ENCODE results near the gene DNAI1.
"Not testable (repeated sequence)": the region's sequence is repeated elsewhere in the genome, so short reads cannot be mapped to it uniquely, and the experiment has no call there.

The DNAI1 gene

DNA sequence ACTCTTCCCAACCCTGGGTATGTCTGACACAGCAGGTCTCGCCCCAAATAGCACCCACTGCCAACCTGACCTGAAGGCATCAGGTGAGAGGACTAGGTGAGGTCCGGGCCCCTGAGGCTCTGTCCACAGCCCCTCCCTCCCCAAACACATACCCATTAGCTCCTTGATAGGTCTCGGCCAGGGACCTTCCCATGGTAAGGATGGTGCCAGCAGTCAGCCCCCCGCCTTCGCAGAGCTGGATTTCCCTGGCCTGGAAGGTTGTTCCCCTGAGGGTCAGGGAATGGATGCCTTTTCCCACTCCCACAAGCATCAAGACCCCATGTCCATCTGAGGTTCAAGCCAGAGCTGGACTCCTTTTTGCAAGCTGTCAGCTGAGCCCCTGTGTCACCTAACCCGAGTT lies 61.5 kb downstream of the DNAI1 start:
- no peak overlapping the region for H3K27ac Mint-ChIP-seq
- H3K27me3 Mint-ChIP-seq (ENCODE audit: low read depth): peaks cover 37% of the 10 kb centered on the region
- H3K4me3 Mint-ChIP-seq: no peak overlapping the region
- no peaks in the 10 kb centered on the region for H3K36me3 Mint-ChIP-seq (ENCODE audit: low read depth)
- H3K4me1 Mint-ChIP-seq (ENCODE audit: low read depth): peaks cover 4% of the 10 kb centered on the region
- no peaks in the 10 kb centered on the region for H3K9me3 Mint-ChIP-seq

DNA sequence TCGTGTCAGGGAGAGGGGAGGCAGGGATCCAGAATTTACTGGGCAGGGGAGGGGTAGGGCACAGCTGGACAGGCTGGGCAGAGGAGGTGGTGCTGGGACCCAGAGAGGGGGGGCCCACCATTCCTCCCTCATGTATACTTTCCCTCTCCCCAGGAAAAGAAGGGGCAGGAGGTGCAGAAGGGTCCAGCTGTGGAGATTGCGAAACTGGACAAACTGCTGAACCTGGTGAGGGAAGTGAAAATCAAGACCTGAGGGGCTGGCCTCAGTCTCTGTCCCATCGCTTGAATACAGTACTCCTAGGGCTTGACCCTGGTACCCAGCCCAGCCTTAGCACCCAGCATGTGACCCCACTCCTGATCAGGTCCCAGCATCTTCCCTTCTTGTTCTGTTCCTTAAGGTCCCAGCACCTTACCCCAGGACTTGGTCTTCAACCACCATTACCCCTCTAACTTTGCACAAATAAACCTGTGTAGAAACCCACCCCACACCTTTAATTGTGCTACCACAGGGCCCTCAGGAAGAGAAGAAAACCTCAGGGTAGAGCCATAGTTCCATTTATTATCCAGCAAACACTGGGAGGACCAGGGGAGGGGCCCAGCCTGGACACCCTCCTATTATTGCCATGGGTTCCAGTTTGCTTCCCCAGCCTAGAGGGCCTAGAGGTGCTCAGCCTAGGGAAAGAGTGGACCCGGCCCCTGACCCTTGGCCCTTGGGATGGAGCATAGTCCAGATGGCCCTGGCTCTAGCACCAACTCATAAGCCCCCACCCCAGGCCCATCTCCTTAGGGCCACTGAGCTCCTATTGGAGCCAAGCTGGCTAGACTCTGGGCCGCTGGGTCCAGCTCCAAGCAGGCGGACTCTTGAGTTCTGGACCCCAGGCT lies 62.1 kb downstream of the DNAI1 start:
- Mint-ChIP-seq H3K9me3 (no peaks in the 10 kb centered on the region), H3K36me3 (ENCODE audit: low read depth) (no peaks in the 10 kb centered on the region), H3K4me1 (ENCODE audit: low read depth) (peaks cover 4% of the 10 kb centered on the region), H3K27ac (no peak overlapping the region), H3K27me3 (ENCODE audit: low read depth) (peaks cover 41% of the 10 kb centered on the region), H3K4me3 (no peak overlapping the region)

DNA sequence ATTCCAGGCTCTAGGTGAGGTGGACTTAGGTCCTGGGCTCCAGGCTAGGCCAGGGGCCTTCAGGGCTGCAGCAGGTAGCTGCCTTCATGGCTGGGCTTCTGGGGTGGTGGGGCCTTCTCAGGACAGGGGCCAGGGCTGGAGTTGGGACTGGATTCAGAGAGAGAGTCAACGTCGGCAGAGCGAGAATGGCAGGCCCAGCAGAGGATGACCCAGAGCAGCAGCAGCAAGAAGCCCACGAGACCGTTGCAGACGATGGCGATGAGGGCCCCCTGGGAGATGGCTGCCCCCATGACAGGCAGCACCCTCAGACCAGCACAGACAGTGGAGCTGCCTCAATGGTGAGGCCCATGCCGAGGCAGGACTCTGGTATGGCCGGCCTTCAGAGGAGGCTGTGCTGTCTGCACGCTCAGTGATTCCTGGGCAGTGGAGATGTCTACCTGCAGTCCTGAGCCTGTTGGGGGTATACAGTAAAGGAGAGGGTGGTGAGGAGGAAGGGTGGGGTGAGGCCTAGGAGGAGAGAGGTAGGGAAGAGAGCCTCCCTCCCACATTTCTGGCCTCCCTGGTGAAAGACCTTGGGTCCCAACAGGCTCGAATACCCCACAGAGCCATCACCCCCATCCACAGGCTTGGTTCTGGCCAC lies 62.9 kb downstream of the DNAI1 start:
- Mint-ChIP-seq H3K36me3 (ENCODE audit: low read depth) (no peaks in the 10 kb centered on the region), H3K4me1 (ENCODE audit: low read depth) (peaks cover 4% of the 10 kb centered on the region), H3K27ac (no peak overlapping the region), H3K27me3 (ENCODE audit: low read depth) (peaks cover 40% of the 10 kb centered on the region), H3K9me3 (no peaks in the 10 kb centered on the region), H3K4me3 (peak overlapping the region; percentile 15)

DNA sequence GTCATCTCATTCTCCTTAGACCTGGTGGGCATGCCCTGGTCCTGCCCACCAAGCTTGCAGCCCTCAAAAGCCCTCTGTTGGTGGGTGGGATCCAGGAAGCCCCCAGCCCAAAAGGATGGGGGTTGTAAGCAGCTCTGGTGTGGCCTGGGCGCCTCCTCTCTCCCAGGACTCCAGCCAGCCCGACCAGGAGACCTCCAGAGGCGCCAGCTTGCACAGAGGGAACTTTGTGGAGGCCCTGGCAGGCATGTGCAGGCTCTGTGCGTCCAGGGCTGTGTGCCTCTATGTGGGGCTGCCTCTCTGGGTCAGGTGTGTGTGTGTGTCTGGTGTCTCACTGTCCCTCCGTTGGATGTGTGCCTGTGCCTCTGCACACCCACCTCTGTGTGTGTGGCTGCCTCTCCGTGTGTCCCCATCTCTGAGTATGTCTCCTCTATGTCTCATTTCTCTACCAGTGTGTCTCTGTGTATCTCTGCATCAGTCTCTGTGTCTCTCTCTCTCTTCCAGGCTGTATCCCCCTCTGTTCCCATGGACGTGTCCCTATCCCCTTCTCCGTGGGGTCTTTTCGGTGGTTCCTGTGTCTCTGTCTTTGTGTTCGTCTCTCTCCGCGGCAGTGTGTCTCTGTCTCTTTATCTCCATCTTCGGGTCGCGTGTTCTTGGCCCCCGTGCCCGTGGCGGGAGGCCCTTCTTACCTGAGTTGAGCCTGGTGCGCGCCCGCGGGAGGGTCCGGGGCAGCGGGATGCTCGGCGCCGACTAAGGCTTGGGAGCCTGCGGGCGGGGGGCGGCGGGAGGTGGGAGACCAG lies 63.7 kb downstream of the DNAI1 start:
- H3K9me3 Mint-ChIP-seq: no peaks in the 10 kb centered on the region
- H3K4me1 Mint-ChIP-seq (ENCODE audit: low read depth): peaks cover 4% of the 10 kb centered on the region
- H3K36me3 Mint-ChIP-seq (ENCODE audit: low read depth): no peaks in the 10 kb centered on the region
- peak overlapping the region; percentile 3 for H3K27ac Mint-ChIP-seq
- peaks cover 40% of the 10 kb centered on the region for H3K27me3 Mint-ChIP-seq (ENCODE audit: low read depth)
- H3K4me3 Mint-ChIP-seq: peak overlapping the region; percentile 70

DNA sequence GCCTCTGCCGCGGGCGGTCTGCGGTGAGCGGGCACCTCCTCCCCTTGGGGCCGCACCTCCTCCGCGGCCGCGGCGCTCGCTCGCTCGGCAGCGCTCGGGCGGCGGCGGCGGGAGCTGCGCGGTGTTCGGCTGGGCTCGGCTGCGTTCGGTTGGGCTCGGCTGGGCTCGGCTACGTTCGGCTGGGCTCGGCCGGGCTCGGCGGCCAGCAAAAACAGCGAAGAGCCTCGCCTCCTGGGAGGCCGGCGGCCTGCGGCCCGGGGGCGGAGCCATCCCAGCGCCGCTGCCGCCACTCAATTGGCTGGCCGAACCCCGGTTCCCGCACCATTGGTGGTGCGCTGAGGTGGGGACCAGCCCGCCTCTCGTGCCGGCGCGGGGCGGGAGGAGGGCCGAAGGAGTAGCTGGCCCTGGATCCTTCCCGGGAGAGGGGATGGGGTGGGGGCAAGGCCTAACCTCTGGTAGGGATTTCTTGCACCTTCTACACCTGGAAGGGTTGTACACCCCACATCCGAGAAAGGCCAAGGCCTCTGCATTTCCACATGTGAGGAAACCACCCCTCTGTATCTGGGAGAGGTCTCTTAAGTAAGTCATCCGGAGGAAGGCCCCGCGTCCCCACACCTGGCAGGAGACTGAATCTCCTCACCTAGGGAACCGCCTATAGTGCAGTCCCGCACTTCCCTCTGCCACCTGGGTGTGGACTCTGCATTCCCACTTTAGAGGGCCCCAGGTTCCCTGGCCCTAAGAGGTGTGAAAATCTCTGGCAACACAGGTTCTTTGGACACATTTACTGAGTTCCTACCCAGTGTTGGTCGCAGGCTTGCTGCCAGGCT lies 64.6 kb downstream of the DNAI1 start, which contains the start of gene ENHO:
ENHO (minus strand) TSS at position 20 of the 827 bp plus-strand sequence. CDS start 1,295 bp downstream, outside the sequence.
- no peaks in the 10 kb centered on the region for H3K9me3 Mint-ChIP-seq
- H3K36me3 Mint-ChIP-seq (ENCODE audit: low read depth): no peaks in the 10 kb centered on the region
- H3K27ac Mint-ChIP-seq: peak within 1 kb of the TSS; percentile 3
- H3K4me1 Mint-ChIP-seq (ENCODE audit: low read depth): peaks cover 4% of the 10 kb centered on the region
- H3K27me3 Mint-ChIP-seq (ENCODE audit: low read depth): peaks cover 40% of the 10 kb centered on the region
- H3K4me3 Mint-ChIP-seq: peak within 1 kb of the TSS; percentile 70

DNA sequence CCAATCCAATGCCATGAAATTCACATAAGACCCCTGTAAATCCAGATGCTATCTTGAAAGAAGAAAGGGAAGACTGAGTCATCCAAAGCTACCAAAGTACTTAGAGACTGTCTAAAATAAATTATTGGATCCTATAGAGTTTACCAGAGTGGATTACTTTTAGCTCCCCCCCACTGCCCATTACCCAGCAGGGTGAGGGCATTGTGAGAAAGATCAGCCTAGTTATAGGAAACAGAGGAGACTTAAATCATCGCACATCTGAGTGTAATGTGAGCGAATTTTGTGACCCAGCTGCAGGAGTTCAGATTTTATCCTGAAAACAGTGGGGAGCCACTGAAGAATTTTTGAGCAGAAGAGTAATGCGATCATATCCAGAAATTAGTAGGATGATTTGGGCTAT lies 65.7 kb downstream of the DNAI1 start:
- Mint-ChIP-seq H3K9me3 (no peaks in the 10 kb centered on the region), H3K36me3 (ENCODE audit: low read depth) (no peaks in the 10 kb centered on the region), H3K27me3 (ENCODE audit: low read depth) (peaks cover 43% of the 10 kb centered on the region), H3K27ac (no peak overlapping the region), H3K4me3 (no peak overlapping the region), H3K4me1 (ENCODE audit: low read depth) (peaks cover 4% of the 10 kb centered on the region)

DNA sequence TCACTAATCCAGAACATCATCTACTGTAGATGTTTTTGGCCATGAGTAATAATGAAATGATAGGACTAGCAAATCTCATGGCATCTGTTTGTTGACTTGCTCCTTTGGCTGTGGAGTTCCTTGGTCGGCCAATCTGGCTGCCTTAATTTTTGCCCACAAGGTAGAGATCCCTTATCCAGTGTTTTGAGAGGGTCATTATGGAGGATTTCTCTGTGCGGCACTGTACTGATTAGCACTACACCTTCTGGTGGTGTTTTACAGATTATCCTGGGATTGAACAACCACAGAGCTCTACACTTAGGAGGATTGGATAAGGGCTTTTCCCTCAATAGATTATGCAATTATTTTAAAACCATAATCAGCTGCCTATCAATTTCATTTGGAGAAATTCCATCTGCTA lies 67.4 kb downstream of the DNAI1 start:
- H3K4me1 Mint-ChIP-seq (ENCODE audit: low read depth): peaks cover 4% of the 10 kb centered on the region
- H3K27me3 Mint-ChIP-seq (ENCODE audit: low read depth): peaks cover 57% of the 10 kb centered on the region
- no peaks in the 10 kb centered on the region for H3K36me3 Mint-ChIP-seq (ENCODE audit: low read depth)
- no peak overlapping the region for H3K27ac Mint-ChIP-seq
- H3K9me3 Mint-ChIP-seq: no peaks in the 10 kb centered on the region
- H3K4me3 Mint-ChIP-seq: no peak overlapping the region

DNA sequence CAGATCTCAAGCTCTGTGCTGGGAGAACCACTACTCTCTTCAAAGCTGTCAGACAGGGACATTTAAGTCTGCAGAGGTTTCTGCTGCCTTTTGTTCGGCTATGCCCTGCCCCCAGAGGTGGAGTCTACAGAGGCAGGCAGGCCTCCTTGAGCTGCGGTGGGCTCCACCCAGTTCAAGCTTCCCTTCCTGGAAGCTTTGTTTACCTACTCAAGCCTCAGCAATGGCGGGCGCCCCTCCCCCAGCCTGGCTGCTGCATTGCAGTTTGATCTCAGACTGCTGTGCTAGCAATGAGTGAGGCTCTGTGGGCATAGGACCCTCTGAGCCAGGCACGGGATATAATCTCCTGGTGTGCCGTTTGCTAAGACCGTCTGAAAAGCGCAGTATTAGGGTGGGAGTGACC lies 73.4 kb downstream of the DNAI1 start:
- H3K27ac Mint-ChIP-seq; H3K9me3 Mint-ChIP-seq; H3K36me3 Mint-ChIP-seq (ENCODE audit: low read depth); H3K4me3 Mint-ChIP-seq; H3K4me1 Mint-ChIP-seq (ENCODE audit: low read depth): not testable (repeated sequence)
- H3K27me3 Mint-ChIP-seq (ENCODE audit: low read depth): peaks cover 39% of the 10 kb centered on the region

DNA sequence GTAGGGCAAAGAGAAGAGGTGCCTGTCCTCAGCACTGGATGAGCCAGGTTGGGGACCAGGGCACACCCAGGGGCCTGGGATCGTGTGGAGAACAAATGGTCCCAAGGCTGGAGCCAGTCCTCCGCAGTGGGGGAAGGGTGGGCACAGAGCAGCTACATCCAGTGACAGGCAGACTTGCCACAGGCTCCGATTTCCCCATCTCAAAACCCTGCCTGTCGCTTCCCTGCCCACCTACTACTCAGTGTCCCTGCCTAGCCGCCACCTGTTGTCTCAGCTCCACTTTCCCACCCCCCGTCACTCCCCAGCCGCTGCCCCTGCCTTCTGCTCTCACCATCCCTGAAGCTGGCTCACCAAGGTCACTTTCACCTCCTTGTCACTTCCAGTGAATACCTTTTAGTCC lies 78.1 kb downstream of the DNAI1 start:
- Mint-ChIP-seq H3K27ac (no peak overlapping the region), H3K4me3 (no peak overlapping the region), H3K9me3 (no peaks in the 10 kb centered on the region), H3K4me1 (ENCODE audit: low read depth) (no peaks in the 10 kb centered on the region), H3K36me3 (ENCODE audit: low read depth) (no peaks in the 10 kb centered on the region), H3K27me3 (ENCODE audit: low read depth) (peaks cover 23% of the 10 kb centered on the region)

DNA sequence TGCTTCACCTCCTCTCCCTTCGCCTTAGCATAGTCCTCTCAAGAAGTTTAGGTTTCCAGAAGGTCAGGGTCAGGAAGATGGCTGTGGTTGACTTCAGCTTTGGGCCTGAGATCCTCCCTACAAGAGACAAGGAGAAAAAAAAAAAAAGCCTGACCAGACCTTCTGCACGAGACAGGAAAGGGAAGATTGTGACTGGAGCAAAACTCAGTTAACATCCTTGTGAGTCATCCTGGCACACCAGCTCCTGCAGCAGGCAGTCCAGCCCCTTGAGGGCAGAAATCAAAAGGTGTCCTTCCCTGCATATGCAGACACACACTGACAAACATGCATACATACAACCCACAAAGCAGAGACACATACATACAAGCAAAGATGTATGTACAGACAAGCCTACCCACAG lies 82.2 kb downstream of the DNAI1 start:
- Mint-ChIP-seq H3K4me1 (ENCODE audit: low read depth) (no peaks in the 10 kb centered on the region), H3K27ac (no peak overlapping the region), H3K9me3 (no peaks in the 10 kb centered on the region), H3K27me3 (ENCODE audit: low read depth) (peaks cover 19% of the 10 kb centered on the region), H3K36me3 (ENCODE audit: low read depth) (no peaks in the 10 kb centered on the region), H3K4me3 (no peak overlapping the region)

DNA sequence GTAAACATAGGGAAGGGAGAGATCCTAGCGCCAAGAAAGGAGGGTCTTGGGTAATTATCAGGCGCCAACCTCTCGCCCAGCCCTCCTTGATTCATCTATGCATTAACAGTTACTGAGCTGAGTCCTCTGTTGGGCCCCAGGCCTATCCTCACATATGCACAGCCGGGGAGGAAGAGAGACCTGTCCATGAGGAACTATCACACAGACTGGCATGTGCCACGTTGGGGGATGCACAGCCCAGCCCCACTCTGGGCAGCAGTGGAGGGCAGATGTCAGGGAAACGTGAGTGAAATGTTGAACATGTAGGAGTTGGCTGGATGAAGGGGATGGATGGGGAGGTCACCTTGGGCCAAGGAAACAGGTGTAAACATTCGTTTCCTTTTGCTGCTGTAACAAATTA lies 82.9 kb downstream of the DNAI1 start:
- peaks cover 19% of the 10 kb centered on the region for H3K27me3 Mint-ChIP-seq (ENCODE audit: low read depth)
- H3K9me3 Mint-ChIP-seq: no peaks in the 10 kb centered on the region
- no peak overlapping the region for H3K4me3 Mint-ChIP-seq
- H3K27ac Mint-ChIP-seq: no peak overlapping the region
- H3K4me1 Mint-ChIP-seq (ENCODE audit: low read depth): no peaks in the 10 kb centered on the region
- H3K36me3 Mint-ChIP-seq (ENCODE audit: low read depth): no peaks in the 10 kb centered on the region

DNA sequence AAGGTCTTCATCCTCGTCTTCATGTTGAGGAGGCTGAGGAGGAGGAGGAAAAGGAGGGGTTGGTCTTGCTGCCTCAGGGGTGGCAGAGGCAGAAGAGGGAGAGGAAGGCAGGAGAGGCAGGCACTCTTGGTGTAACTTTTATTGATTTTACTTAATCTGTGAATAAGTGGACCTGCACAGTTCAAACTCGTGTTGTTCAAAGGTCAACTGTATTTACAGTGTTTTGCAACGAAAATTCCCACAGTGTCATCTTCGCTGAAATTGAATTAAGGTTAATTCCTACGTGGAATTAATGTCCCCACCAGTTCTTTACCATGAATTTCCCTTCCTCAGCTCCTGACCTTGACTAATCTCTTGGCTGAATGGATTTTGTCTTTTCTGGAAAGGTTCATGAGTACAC lies 85.4 kb downstream of the DNAI1 start:
- H3K9me3 Mint-ChIP-seq: no peaks in the 10 kb centered on the region
- no peak overlapping the region for H3K4me3 Mint-ChIP-seq
- no peaks in the 10 kb centered on the region for H3K36me3 Mint-ChIP-seq (ENCODE audit: low read depth)
- H3K4me1 Mint-ChIP-seq (ENCODE audit: low read depth): no peaks in the 10 kb centered on the region
- H3K27ac Mint-ChIP-seq: no peak overlapping the region
- H3K27me3 Mint-ChIP-seq (ENCODE audit: low read depth): peaks cover 15% of the 10 kb centered on the region

DNA sequence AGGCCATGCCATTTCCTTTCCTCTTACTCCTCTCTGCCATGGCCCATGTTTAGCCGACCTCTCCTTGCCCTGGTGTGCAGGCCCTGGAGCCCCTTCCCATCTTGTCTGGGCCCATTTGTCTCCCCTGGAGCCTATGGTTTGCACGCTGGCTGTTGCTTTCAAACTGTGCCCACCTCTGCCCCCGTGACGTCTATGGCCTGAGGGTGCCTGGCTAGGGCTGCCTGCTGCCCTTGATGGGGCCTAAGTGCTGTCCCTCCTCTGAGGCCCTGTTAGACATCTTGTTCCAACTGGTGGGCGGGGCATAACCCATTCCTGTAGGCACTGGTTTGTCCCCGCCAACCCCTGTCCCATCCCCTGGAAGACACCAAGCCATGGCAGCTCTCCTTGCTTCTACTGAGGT lies 86.9 kb downstream of the DNAI1 start:
- Mint-ChIP-seq H3K27ac (no peak overlapping the region), H3K9me3 (no peaks in the 10 kb centered on the region), H3K27me3 (ENCODE audit: low read depth) (peaks cover 9% of the 10 kb centered on the region), H3K36me3 (ENCODE audit: low read depth) (no peaks in the 10 kb centered on the region), H3K4me1 (ENCODE audit: low read depth) (no peaks in the 10 kb centered on the region), H3K4me3 (no peak overlapping the region)

Data from T-helper 1 cell treated with Interleukin-12 subunit alpha and Interleukin-12 subunit beta and Interleukin-4 antibody, amounts not matched to agents 30 μg/mL and 1 μg/mL, for 36 hours (primary cell).